KG1 (cell line): Measurements from ENCODE around the gene SPATA31C1.
"Not testable (repeated sequence)": the region's sequence is repeated elsewhere in the genome, so short reads cannot be mapped to it uniquely, and the experiment has no call there.

ENCODE experiments used
- DNase-seq: peaks from one replicate; lab custom pipeline; 2025; lab: John Stamatoyannopoulos, UW

Gene SPATA31C1

GRCh38 chr9:87938336-87938735, 20.6 kb downstream of the SPATA31C1 start:
- DNase-seq: not testable (repeated sequence)

- DNase-seq: not testable (repeated sequence)
These were observed 21.3 kb downstream of the SPATA31C1 start for GRCh38 chr9:87939096-87939495.

- no peak for DNase-seq
These were observed 26.3 kb downstream of the SPATA31C1 start for GRCh38 chr9:87944096-87944495.

- DNase-seq: no peak
These were observed 26.9 kb downstream of the SPATA31C1 start for GRCh38 chr9:87944682-87945081.

- no peak for DNase-seq
These were observed 32.5 kb downstream of the SPATA31C1 start for GRCh38 chr9:87950296-87950695.

GRCh38 chr9:87950765-87951488, 33.2 kb downstream of the SPATA31C1 start:
- DNase-seq: no peak

GRCh38 chr9:87954230-87954629, 36.5 kb downstream of the SPATA31C1 start:
- no peak for DNase-seq

GRCh38 chr9:87957839-87958238, 40.1 kb downstream of the SPATA31C1 start:
- no peak for DNase-seq

- DNase-seq: no peak
These were observed 40.8 kb downstream of the SPATA31C1 start for GRCh38 chr9:87958591-87958990.

GRCh38 chr9:87959916-87960581, 42.3 kb downstream of the SPATA31C1 start:
- DNase-seq: no peak

- DNase-seq: no peak
These were observed 46.0 kb downstream of the SPATA31C1 start for GRCh38 chr9:87963770-87964169.

- no peak for DNase-seq
These were observed 47.1 kb downstream of the SPATA31C1 start for GRCh38 chr9:87964826-87965225.

GRCh38 chr9:87968155-87968554, 50.4 kb downstream of the SPATA31C1 start:
- DNase-seq: no peak

GRCh38 chr9:87970602-87971001, 52.8 kb downstream of the SPATA31C1 start:
- DNase-seq: no peak

- DNase-seq: no peak
These were observed 55.4 kb downstream of the SPATA31C1 start for GRCh38 chr9:87973122-87973521.
